HEK293 (cell line): ENCODE data around the gene NT5DC3.

Source experiments
- CTCF ChIA-PET: fragments of 350-600 bp; formaldehyde crosslinking; extraction: SDS; loops from one replicate; lab custom pipeline; 2021; ENCODE audit warnings: antibody characterized with exemption; lab: Yijun Ruan, JAX
- POLR2A ChIA-PET: fragments of 300-600 bp; formaldehyde crosslinking; extraction: SDS; loops from one replicate; lab custom pipeline; 2020; ENCODE audit warnings: antibody characterized with exemption, inconsistent platforms; lab: Yijun Ruan, JAX
- H3K27ac ChIP-seq: fragments of 200-500 bp; sonication (Bioruptor generic); 2 replicates; pipeline ENCODE4 v1.5.1; 2014; ENCODE audit warnings: low read depth, low read length, control low read depth, inconsistent platforms; ENCODE audit errors: extremely low read depth
- H3K36me3 ChIP-seq, 2 experiments: fragments of 200-500 bp in 1 of 2; sonication (Bioruptor generic) in 1 of 2; 1 replicate in 1 of 2; 2 replicates in 1 of 2; pipeline ENCODE4 v1.5.1; 2014 to 2017; ENCODE audit warnings: inconsistent platforms in 2 of 2, low read length in 2 of 2; ENCODE audit not compliant: control insufficient read depth in 2 of 2, insufficient read depth in 1 of 2
- H3K4me1 ChIP-seq: fragments of 200-500 bp; sonication (Bioruptor generic); 2 replicates; pipeline ENCODE4 v1.5.1; 2014; ENCODE audit warnings: mild to moderate bottlenecking, low read length, inconsistent platforms; ENCODE audit not compliant: control insufficient read depth, insufficient read depth
- H3K4me3 ChIP-seq: 2 replicates; pipeline ENCODE4 v1.5.1; 2011; ENCODE audit warnings: low read depth, mild to moderate bottlenecking, control low read depth, low read length, moderate library complexity
- H3K9me3 ChIP-seq: fragments of 200-500 bp; sonication (Bioruptor generic); 2 replicates; pipeline ENCODE4 v1.5.1; 2014; ENCODE audit warnings: low read depth, low read length, inconsistent platforms; ENCODE audit not compliant: control insufficient read depth, insufficient read depth
- GFI1B ChIP-seq: fragments of 450-650 bp; formaldehyde crosslinking; IDR thresholded peaks from 2 replicates; pipeline ENCODE4 v1.5.1; 2016; ENCODE audit warnings: missing biosample characterization, missing genetic modification characterization
- HOXA7 ChIP-seq: sonication (generic); formaldehyde crosslinking; IDR thresholded peaks from 2 replicates; pipeline ENCODE4 v1.8.1; 2022; ENCODE audit warnings: missing genetic modification reagents, borderline replicate concordance
- IKZF3 ChIP-seq: fragments of 450-650 bp; IDR thresholded peaks from 2 replicates; pipeline ENCODE4 v1.5.0; 2018; ENCODE audit warnings: missing biosample characterization, mild to moderate bottlenecking, missing genetic modification characterization, moderate library complexity
- KLF9 ChIP-seq: fragments of 450-650 bp; formaldehyde crosslinking; IDR thresholded peaks from 2 replicates; pipeline ENCODE4 v1.5.1; 2016; ENCODE audit warnings: missing biosample characterization, missing genetic modification characterization, low read depth
- PRDM1 ChIP-seq: fragments of 450-650 bp; formaldehyde crosslinking; IDR thresholded peaks from 2 replicates; pipeline ENCODE4; 2016; ENCODE audit warnings: missing biosample characterization, missing genetic modification characterization
- PRDM6 ChIP-seq: fragments of 450-650 bp; formaldehyde crosslinking; IDR thresholded peaks from 2 replicates; pipeline ENCODE4 v1.5.1; 2017; ENCODE audit warnings: missing biosample characterization, missing genetic modification characterization
- TRIM28 ChIP-seq: IDR thresholded peaks from 2 replicates; pipeline ENCODE4 v1.6.1; 2011; ENCODE audit warnings: low read length, control low read depth, borderline replicate concordance
- ZBTB7A ChIP-seq: fragments of 450-650 bp; formaldehyde crosslinking; IDR thresholded peaks from 2 replicates; pipeline ENCODE4 v1.5.1; 2016; ENCODE audit warnings: low read depth, missing biosample characterization, missing genetic modification characterization
- ZFP3 ChIP-seq: fragments of 450-650 bp; formaldehyde crosslinking; IDR thresholded peaks from 2 replicates; pipeline ENCODE4 v1.5.1; 2016; ENCODE audit warnings: low read depth, missing biosample characterization, missing genetic modification characterization
- ZFP37 ChIP-seq: fragments of 450-650 bp; formaldehyde crosslinking; IDR thresholded peaks from 2 replicates; pipeline ENCODE4 v1.5.1; 2016; ENCODE audit warnings: missing biosample characterization, missing genetic modification characterization
- ZNF10 ChIP-seq: fragments of 450-650 bp; formaldehyde crosslinking; IDR thresholded peaks from 2 replicates; pipeline ENCODE4 v1.5.1; 2017; ENCODE audit warnings: missing biosample characterization, missing genetic modification characterization
- ZNF146 ChIP-seq: fragments of 450-650 bp; formaldehyde crosslinking; IDR thresholded peaks from 2 replicates; pipeline ENCODE4 v1.5.1; 2016; ENCODE audit warnings: missing biosample characterization, missing genetic modification characterization
- ZNF169 ChIP-seq: fragments of 450-650 bp; formaldehyde crosslinking; IDR thresholded peaks from 2 replicates; pipeline ENCODE4 v1.5.1; 2016; ENCODE audit warnings: missing biosample characterization, missing genetic modification characterization
- ZNF221 ChIP-seq: fragments of 450-650 bp; formaldehyde crosslinking; IDR thresholded peaks from 2 replicates; pipeline ENCODE4 v1.5.1; 2017; ENCODE audit warnings: missing biosample characterization, missing genetic modification characterization, borderline replicate concordance
- ZNF23 ChIP-seq: fragments of 450-650 bp; formaldehyde crosslinking; IDR thresholded peaks from 2 replicates; pipeline ENCODE4 v1.5.1; 2016; ENCODE audit warnings: missing biosample characterization, missing genetic modification characterization, borderline replicate concordance
- ZNF274 ChIP-seq, 2 experiments: fragments of 200-500 bp in 1 of 2; fragments of 450-650 bp in 1 of 2; sonication (Bioruptor generic) in 1 of 2; formaldehyde crosslinking in 1 of 2; IDR thresholded peaks; 2 replicates each; pipeline versions ENCODE4 v1.5.1 to v1.6.1; 2014 to 2016; ENCODE audit warnings: borderline replicate concordance in 1 of 2, inconsistent platforms in 1 of 2, low read length in 1 of 2, missing biosample characterization in 1 of 2, missing genetic modification characterization in 1 of 2
- ZNF324 ChIP-seq: fragments of 450-650 bp; formaldehyde crosslinking; IDR thresholded peaks from 2 replicates; pipeline ENCODE4 v1.5.1; 2016; ENCODE audit warnings: missing biosample characterization, missing genetic modification characterization
- ZNF335 ChIP-seq: fragments of 450-650 bp; formaldehyde crosslinking; conservative IDR thresholded peaks from 2 replicates; pipeline ENCODE4 v1.5.1; 2016; ENCODE audit warnings: missing biosample characterization, missing genetic modification characterization
- ZNF426 ChIP-seq: fragments of 450-650 bp; formaldehyde crosslinking; IDR thresholded peaks from 2 replicates; pipeline ENCODE4 v1.5.1; 2017; ENCODE audit warnings: missing biosample characterization, missing genetic modification characterization, mild to moderate bottlenecking, inconsistent platforms, moderate library complexity
- ZNF449 ChIP-seq: fragments of 450-650 bp; formaldehyde crosslinking; IDR thresholded peaks from 2 replicates; pipeline ENCODE4 v1.5.1; 2017; ENCODE audit warnings: missing biosample characterization, mild to moderate bottlenecking, missing genetic modification characterization, moderate library complexity
- ZNF521 ChIP-seq: fragments of 450-650 bp; formaldehyde crosslinking; IDR thresholded peaks from 2 replicates; pipeline ENCODE4 v1.5.1; 2017; ENCODE audit warnings: missing biosample characterization, mild to moderate bottlenecking, missing genetic modification characterization
- ZNF548 ChIP-seq: fragments of 450-650 bp; formaldehyde crosslinking; IDR thresholded peaks from 2 replicates; pipeline ENCODE4 v1.5.1; 2016; ENCODE audit warnings: missing biosample characterization, missing genetic modification characterization
- ZNF600 ChIP-seq: fragments of 450-650 bp; formaldehyde crosslinking; IDR thresholded peaks from 2 replicates; pipeline ENCODE4 v1.5.1; 2016; ENCODE audit warnings: missing biosample characterization, missing genetic modification characterization
- ZNF626 ChIP-seq: fragments of 450-650 bp; sonication (Bioruptor Pico); formaldehyde crosslinking; IDR thresholded peaks from 2 replicates; pipeline ENCODE4 v1.5.1; 2018; ENCODE audit warnings: missing biosample characterization, missing genetic modification characterization, inconsistent platforms
- ZNF658 ChIP-seq: fragments of 450-650 bp; formaldehyde crosslinking; IDR thresholded peaks from 2 replicates; pipeline ENCODE4; 2016; ENCODE audit warnings: missing biosample characterization, missing genetic modification characterization
- ZNF768 ChIP-seq: fragments of 450-650 bp; formaldehyde crosslinking; IDR thresholded peaks from 2 replicates; pipeline ENCODE4 v1.5.1; 2018; ENCODE audit warnings: missing biosample characterization, mild to moderate bottlenecking, missing genetic modification characterization
- ZNF837 ChIP-seq: fragments of 450-650 bp; formaldehyde crosslinking; IDR thresholded peaks from 2 replicates; pipeline ENCODE4 v1.5.1; 2016; ENCODE audit warnings: missing biosample characterization, missing genetic modification characterization
- ZNF843 ChIP-seq: fragments of 450-650 bp; formaldehyde crosslinking; IDR thresholded peaks from 2 replicates; pipeline ENCODE4 v1.5.1; 2016; ENCODE audit warnings: missing biosample characterization, missing genetic modification characterization
- ZSCAN16 ChIP-seq: fragments of 450-650 bp; formaldehyde crosslinking; IDR thresholded peaks from 2 replicates; pipeline ENCODE4 v1.5.1; 2016; ENCODE audit warnings: missing biosample characterization, missing genetic modification characterization
- TF ChIP-seq, protein P1 (sequence below): fragments of 450-650 bp; formaldehyde crosslinking; IDR thresholded peaks from 2 replicates; pipeline ENCODE4 v1.5.1; 2016; ENCODE audit warnings: missing biosample characterization, missing genetic modification characterization

Gene NT5DC3

GRCh38 chr12:103824290-103824689, 16.7 kb downstream of the NT5DC3 start:
- peaks cover 0 to 7% of the 10 kb centered on the region in 2 experiments; a peak in 1 of 3 replicates for H3K36me3 ChIP-seq
- no peak for TF ChIP-seq IKZF3 (tag by site-specific recombination)
- TF ChIP-seq PRDM1 (tag by site-specific recombination) = no peak
- no peak for TF ChIP-seq ZNF837 (tag by site-specific recombination)
- no peak for TF ChIP-seq ZNF426 (tag by site-specific recombination)
- no peak for TF ChIP-seq ZFP3
- no peak for TF ChIP-seq ZNF843 (tag by site-specific recombination)
- TF ChIP-seq PRDM6 (tag by site-specific recombination) = no peak
- TF ChIP-seq ZNF274 (IDR thresholded peaks at IDR 0.05; ENCODE audit: low read length) = no peak
- no peak for TF ChIP-seq ZNF274 (tag by site-specific recombination; IDR thresholded peaks at IDR 0.05; ENCODE audit: borderline replicate concordance)
- no peak for TF ChIP-seq ZNF169 (tag by site-specific recombination)
- no peak for TF ChIP-seq ZFP37 (tag by site-specific recombination)
- no peak for TF ChIP-seq TRIM28
- TF ChIP-seq HOXA7 (CRISPR knock-in tag) = no peak
- H3K4me1 ChIP-seq = no peaks in the 10 kb centered on the region
- ChIA-PET POLR2A (no interaction called here), CTCF (no interaction called here)
- no peaks in the 10 kb centered on the region for H3K9me3 ChIP-seq
- no peak overlapping the region for H3K27ac ChIP-seq
- no peak overlapping the region for H3K4me3 ChIP-seq

DNA sequence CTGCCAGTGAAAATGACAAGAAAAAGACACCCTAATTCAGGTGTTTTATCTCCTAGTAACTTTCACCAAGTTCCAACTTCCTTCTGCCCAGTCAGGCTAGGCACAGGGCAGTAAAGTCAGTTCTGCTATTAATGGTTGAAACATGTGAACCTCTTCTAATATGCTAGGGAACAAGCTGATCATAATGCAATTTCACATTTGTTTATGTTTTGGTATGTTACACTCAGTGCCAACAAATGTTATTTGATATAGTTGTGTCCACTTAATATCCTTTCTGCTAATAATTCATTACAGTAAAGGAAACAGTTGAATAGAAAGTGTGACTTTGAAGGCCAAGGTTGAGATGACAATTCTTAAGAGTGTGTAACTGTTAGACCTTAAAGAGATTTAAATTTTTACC, 17.2 kb downstream of the NT5DC3 start:
- H3K27ac ChIP-seq = no peak overlapping the region
- H3K36me3 ChIP-seq = peaks cover 0 to 7% of the 10 kb centered on the region in 2 experiments; a peak in 1 of 3 replicates
- no peaks in the 10 kb centered on the region for H3K4me1 ChIP-seq
- POLR2A ChIA-PET = no interaction called here
- TF ChIP-seq ZNF548 (tag by site-specific recombination) (no peak), ZNF600 (tag by site-specific recombination) (no peak), HOXA7 (CRISPR knock-in tag) (no peak), ZNF449 (tag by site-specific recombination) (no peak), ZNF521 (tag by site-specific recombination) (no peak), ZNF324 (tag by site-specific recombination) (no peak), ZNF221 (no peak), ZNF10 (no peak), ZNF626 (no peak), GFI1B (no peak)
- no peak overlapping the region for H3K4me3 ChIP-seq
- H3K9me3 ChIP-seq = no peaks in the 10 kb centered on the region
- CTCF ChIA-PET = no interaction called here

DNA sequence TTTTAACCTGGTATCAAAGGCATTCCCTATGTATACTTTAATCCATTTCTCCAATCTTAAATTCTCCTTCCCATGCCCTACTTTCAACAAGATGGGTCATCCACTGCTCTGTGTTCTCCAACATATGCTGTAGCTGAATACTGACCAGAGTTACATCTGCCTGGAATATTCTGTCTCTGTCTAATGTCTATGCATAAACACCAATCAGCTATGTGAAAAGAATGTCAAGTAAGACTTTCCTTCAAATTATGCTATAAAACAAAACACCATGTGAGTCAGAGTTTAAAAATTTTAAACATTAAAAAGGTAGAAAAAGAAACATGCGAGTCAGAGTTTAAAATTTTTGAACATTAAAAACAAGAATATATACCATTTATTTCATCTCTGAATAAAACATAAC, 19.3 kb downstream of the NT5DC3 start:
- POLR2A ChIA-PET = no interaction called here
- no peaks in the 10 kb centered on the region for H3K9me3 ChIP-seq
- no peak overlapping the region for H3K27ac ChIP-seq
- H3K4me1 ChIP-seq = no peaks in the 10 kb centered on the region
- H3K4me3 ChIP-seq = no peak overlapping the region
- CTCF ChIA-PET = interaction anchor here (0.6 kb wide), 1 partner anchor 25 kb away, joined by 5 read pairs; no protein-coding TSS in a partner anchor
- H3K36me3 ChIP-seq = peaks cover 0 to 7% of the 10 kb centered on the region in 2 experiments; a peak in 1 of 3 replicates
- no peak for TF ChIP-seq ZBTB7A (tag by site-specific recombination)
- no peak for TF ChIP-seq ZNF23 (tag by site-specific recombination)
- no peak for TF ChIP-seq ZNF146
- TF ChIP-seq ZNF768 = no peak
- TF ChIP-seq ZSCAN16 = no peak
- no peak for TF ChIP-seq KLF9 (tag by site-specific recombination)
- TF ChIP-seq ZNF658 = no peak
- TF ChIP-seq, protein P1, sequence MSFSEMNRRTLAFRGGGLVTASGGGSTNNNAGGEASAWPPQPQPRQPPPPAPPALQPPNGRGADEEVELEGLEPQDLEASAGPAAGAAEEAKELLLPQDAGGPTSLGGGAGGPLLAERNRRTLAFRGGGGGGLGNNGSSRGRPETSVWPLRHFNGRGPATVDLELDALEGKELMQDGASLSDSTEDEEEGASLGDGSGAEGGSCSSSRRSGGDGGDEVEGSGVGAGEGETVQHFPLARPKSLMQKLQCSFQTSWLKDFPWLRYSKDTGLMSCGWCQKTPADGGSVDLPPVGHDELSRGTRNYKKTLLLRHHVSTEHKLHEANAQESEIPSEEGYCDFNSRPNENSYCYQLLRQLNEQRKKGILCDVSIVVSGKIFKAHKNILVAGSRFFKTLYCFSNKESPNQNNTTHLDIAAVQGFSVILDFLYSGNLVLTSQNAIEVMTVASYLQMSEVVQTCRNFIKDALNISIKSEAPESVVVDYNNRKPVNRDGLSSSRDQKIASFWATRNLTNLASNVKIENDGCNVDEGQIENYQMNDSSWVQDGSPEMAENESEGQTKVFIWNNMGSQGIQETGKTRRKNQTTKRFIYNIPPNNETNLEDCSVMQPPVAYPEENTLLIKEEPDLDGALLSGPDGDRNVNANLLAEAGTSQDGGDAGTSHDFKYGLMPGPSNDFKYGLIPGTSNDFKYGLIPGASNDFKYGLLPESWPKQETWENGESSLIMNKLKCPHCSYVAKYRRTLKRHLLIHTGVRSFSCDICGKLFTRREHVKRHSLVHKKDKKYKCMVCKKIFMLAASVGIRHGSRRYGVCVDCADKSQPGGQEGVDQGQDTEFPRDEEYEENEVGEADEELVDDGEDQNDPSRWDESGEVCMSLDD (tag by site-specific recombination) = no peak
- no peak for TF ChIP-seq ZNF335 (tag by site-specific recombination)
